Heart right ventricle (tissue), 16 donors: ENCODE data around the gene PIP4K2A. TPM values are rescaled to one million over a fixed set of nuclear protein-coding genes. Genes with fewer than 3 reads are reported as not detected.

Source experiments
- ATAC-seq, 8 donors: fragments of 200-7000 bp; cut with Tn5 transposase; one replicate each; pipeline ENCODE4 v1.9.1; 2020; ENCODE audit warnings: mild to moderate bottlenecking in 8 of 8, moderate library complexity in 8 of 8, moderate number of reproducible peaks in 1 of 8
- DNase-seq, 2 donors: peaks; one replicate each; pipeline ENCODE4 v3.0.0-alpha.2; 2020
- H3K27ac ChIP-seq, 10 donors: fragments of 200-600 bp; sonication (generic) in 2 of 10; one replicate each; pipeline versions ENCODE4 v1.5.0 to v1.8.0; 2020 to 2022; ENCODE audit warnings: mild to moderate bottlenecking in 3 of 10
- H3K27me3 ChIP-seq, 7 donors: fragments of 200-600 bp; one replicate each; pipeline ENCODE4 v1.8.0; 2021 to 2022; ENCODE audit warnings: mild to moderate bottlenecking in 2 of 7
- H3K36me3 ChIP-seq, 9 donors: fragments of 200-600 bp; sonication (generic) in 1 of 9; one replicate each; pipeline versions ENCODE4 v1.5.0 to v1.8.0; 2020 to 2022; ENCODE audit warnings: mild to moderate bottlenecking in 2 of 9
- H3K4me1 ChIP-seq, 9 donors: fragments of 200-600 bp; sonication (generic) in 1 of 9; one replicate each; pipeline versions ENCODE4 v1.5.0 to v1.8.0; 2020 to 2022; ENCODE audit warnings: mild to moderate bottlenecking in 4 of 9
- H3K4me3 ChIP-seq, 10 donors: fragments of 200-600 bp; sonication (generic) in 2 of 10; one replicate each; pipeline versions ENCODE4 v1.5.0 to v1.8.0; 2020 to 2022; ENCODE audit warnings: mild to moderate bottlenecking in 7 of 10, moderate library complexity in 2 of 10
- H3K9me3 ChIP-seq, 11 donors: fragments of 200-600 bp in 10 of 11; sonication (generic) in 2 of 11; one replicate each; pipeline versions ENCODE4 v1.5.0 to v1.8.0; 2013 to 2022; ENCODE audit warnings: mild to moderate bottlenecking in 2 of 11, control low read depth in 1 of 11, moderate library complexity in 1 of 11
- CTCF ChIP-seq, 9 donors: fragments of 200-600 bp; sonication (generic) in 2 of 9; IDR thresholded peaks; one replicate each; pipeline versions ENCODE4 v1.5.0 to v1.8.0; 2021 to 2022; ENCODE audit warnings: antibody characterized with exemption in 9 of 9, mild to moderate bottlenecking in 5 of 9, moderate library complexity in 1 of 9
- WGBS, 2 donors: extraction: QIAGEN DNeasy Blood & Tissue Kit; methylation state at CpG; one replicate each; pipeline ENCODE4 v1.1.7; 2013; ENCODE audit warnings: inconsistent platforms in 1 of 2; 5-methylcytosine and 5-hydroxymethylcytosine counted together
- intact Hi-C, 10 donors: fragments of 100-400 bp; cut with DNase I; formaldehyde crosslinking; loops; one replicate each; pipeline versions ENCODE4 v1.11.1 to v1.14.2; 2022
- polyA plus RNA-seq, 2 donors: library from polyadenylated mRNA; stranded (reverse); fragments of 200-250 nt; gene quantifications; one replicate each; pipeline ENCODE4 v1.2.3, GENCODE V29; 2013
- total RNA-seq, 10 donors: library from RNA; stranded (reverse); fragmentation: NEBNext Ultra II Directional in 3 of 10; extraction: Animal tissue kit (Norgen Biotek cat#: 25700) in 3 of 10; gene quantifications; one replicate each; pipeline versions ENCODE4 v1.2.1 to v1.2.4, GENCODE V29; 2021 to 2023
- donor health status: Arrhythmogenic right ventricular cardiomyopathy.
- donor health status: ischemic (EF 13 %, LVEDD 7.1; RV severe dilation, severe dysfunction).
- donor health status: healthy with polysubstance abuse.
- donor health status: DM: no; HTN: yes; CAD: no.
- donor health status: DM: no; HTN: no; CAD: no.
- donor health status: ischemic (EF 25% LVEDD 6.9; RV normal size, moderate dysfunction).
- donor health status: ischemic (EF 25% LVEDD 5.7; RV mildly dilated, moderate dysfunction).
- donor health status: healthy.
- donor health status: DM: yes; HTN: yes; CAD: no.
- donor health status: Ischemic cardiomyopathy.
- donor health status: ischemic (EF 35%, LVEDD 5.7; RV mildly dilated, moderate dysfunction).
- donor health status: nonischemic (EF 11% LVEDD 7.7; RV severe dilation, severe dysfunction).
- donor health status: DM: yes; HTN: yes; CAD: no.
- donor health status: PGD.
- donor health status: ischemic (EF 29% LVEDD 5.4; RV normal size, mild dysfunction).
- donor health status: nonischemic (EF 23%, LVEDD 6.1; RV moderate dilation, normal function).

The PIP4K2A gene
- total and polyA plus RNA-seq, 12 donors = 6.0 to 29.1 (median 13.3) TPM

- H3K36me3 ChIP-seq = no peaks in the 10 kb centered on the region
- no peak for DNase-seq
- H3K27ac ChIP-seq = peak overlapping the region in 1 of 10 donors; percentile 85
- peaks cover 0 to 98% (median 37%) of the 10 kb centered on the region in 9 donors for H3K4me1 ChIP-seq
- ATAC-seq = no peak
- H3K9me3 ChIP-seq = no peaks in the 10 kb centered on the region
- no peaks in the 10 kb centered on the region for H3K27me3 ChIP-seq
- intact Hi-C loops = loop anchor here in 3 of 10 donors (10.0 kb wide), 1 partner anchor 86 kb away; the partner anchor contains the start of gene PIP4K2A (in 3 of the 3)
- WGBS, 2 donors = 76 to 91% methylated on average over 5 of the region's 5 CpGs
- no peak for TF ChIP-seq CTCF (IDR thresholded peaks at IDR 0.05)
- no peak overlapping the region for H3K4me3 ChIP-seq
These were observed 86.1 kb downstream of the PIP4K2A start for GRCh38 chr10:22628309-22628708.

GRCh38 chr10:22626784-22627183 is 87.6 kb downstream of the PIP4K2A start:
- ATAC-seq (no peak), DNase-seq (no peak)

GRCh38 chr10:22625516-22626290 is 88.7 kb downstream of the PIP4K2A start:
- TF ChIP-seq CTCF (IDR thresholded peaks at IDR 0.05) = no peak
- DNase-seq = no peak
- intact Hi-C loops = loop anchor here in 3 of 10 donors (10.0 kb wide), 1 partner anchor 89 kb away; the partner anchor contains the start of gene PIP4K2A (in 3 of the 3)
- H3K27ac ChIP-seq = peak overlapping the region in 1 of 10 donors; percentile 39
- no peaks in the 10 kb centered on the region for H3K36me3 ChIP-seq
- peak in 4 of 8 donors; percentile 42 to 64 (median 52) for ATAC-seq
- WGBS, 2 donors = 65 to 72% methylated on average over 9 of the region's 9 CpGs
- no peaks in the 10 kb centered on the region for H3K9me3 ChIP-seq
- peaks cover 2 to 98% (median 43%) of the 10 kb centered on the region in 9 donors for H3K4me1 ChIP-seq
- no peak overlapping the region for H3K4me3 ChIP-seq
- no peaks in the 10 kb centered on the region for H3K27me3 ChIP-seq

More at GRCh38 chr10:22626784-22627183, 87.6 kb downstream of the PIP4K2A start:
- H3K4me1 ChIP-seq = peaks cover 0 to 98% (median 37%) of the 10 kb centered on the region in 9 donors
- TF ChIP-seq CTCF (IDR thresholded peaks at IDR 0.05) = no peak
- no peaks in the 10 kb centered on the region for H3K27me3 ChIP-seq
- H3K9me3 ChIP-seq = no peaks in the 10 kb centered on the region
- H3K27ac ChIP-seq = peak overlapping the region in 1 of 10 donors; percentile 39
- intact Hi-C loops = loop anchor here in 3 of 10 donors (10.0 kb wide), 1 partner anchor 88 kb away; the partner anchor contains the start of gene PIP4K2A (in 3 of the 3)
- no peaks in the 10 kb centered on the region for H3K36me3 ChIP-seq
- WGBS, 2 donors = 89 to 90% methylated on average over 2 of the region's 2 CpGs
- no peak overlapping the region for H3K4me3 ChIP-seq

GRCh38 chr10:22624287-22624738 is 90.1 kb downstream of the PIP4K2A start:
- Histone ChIP-seq H3K4me1 (peaks cover 5 to 98% (median 46%) of the 10 kb centered on the region in 9 donors), H3K27ac (peak overlapping the region in 1 of 10 donors; percentile 39), H3K4me3 (no peak overlapping the region), H3K9me3 (no peaks in the 10 kb centered on the region), H3K36me3 (no peaks in the 10 kb centered on the region), H3K27me3 (no peaks in the 10 kb centered on the region)
- no peak for TF ChIP-seq CTCF (IDR thresholded peaks at IDR 0.05)
- ATAC-seq (no peak), DNase-seq (no peak)
- WGBS, 2 donors = 66 to 79% methylated on average over 3 of the region's 3 CpGs
- intact Hi-C loops = loop anchor here in 3 of 10 donors (10.0 kb wide), 1 partner anchor 90 kb away; the partner anchor contains the start of gene PIP4K2A (in 3 of the 3)
